GM13977 (cell line): ENCODE results near the gene SLIT2.

Experiments
- DNase-seq: peaks from one replicate; pipeline ENCODE4 v3.0.0; 2012; ENCODE audit warnings: low spot score
- CTCF ChIP-seq: IDR thresholded peaks from 2 replicates; pipeline ENCODE4 v1.5.1; 2012; ENCODE audit warnings: mild to moderate bottlenecking, control low read depth; ENCODE audit not compliant: insufficient read depth; ENCODE audit errors: extremely low read depth, missing control alignments
- in situ Hi-C: fragments of 300-500 bp; cut with MboI; formaldehyde crosslinking; loops from one replicate; pipeline ENCODE4 v1.12.0; 2022; ENCODE audit warnings: low sequenced_read_pairs, low pct_unique_long_range_greater_than_20kb, mixed read lengths, inconsistent platforms; ENCODE audit not compliant: unreplicated experiment

The SLIT2 gene

DNA sequence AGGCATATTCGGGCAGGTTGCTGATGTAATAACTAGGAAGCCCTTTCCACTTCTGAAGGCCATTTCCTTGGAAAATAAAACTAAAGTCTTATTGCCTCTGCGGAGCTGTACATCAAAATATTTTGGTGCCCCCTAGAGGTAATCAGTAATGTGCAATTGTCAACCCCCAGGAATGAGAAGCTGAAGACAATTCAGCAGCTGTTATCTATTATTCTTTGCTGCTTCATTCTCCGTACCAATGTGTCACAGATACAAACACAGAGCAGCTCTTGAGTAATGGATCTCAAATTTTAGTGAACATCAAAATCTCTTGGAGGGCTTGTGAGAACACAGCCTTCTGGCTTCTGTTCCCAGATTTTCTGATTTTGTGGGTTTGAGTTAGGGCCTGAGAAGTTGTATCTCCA, 3.5 kb upstream of the SLIT2 start:
- in situ Hi-C loops = no loop called here
- TF ChIP-seq CTCF = peak; percentile 60
- DNase-seq = peak; percentile 20

DNA sequence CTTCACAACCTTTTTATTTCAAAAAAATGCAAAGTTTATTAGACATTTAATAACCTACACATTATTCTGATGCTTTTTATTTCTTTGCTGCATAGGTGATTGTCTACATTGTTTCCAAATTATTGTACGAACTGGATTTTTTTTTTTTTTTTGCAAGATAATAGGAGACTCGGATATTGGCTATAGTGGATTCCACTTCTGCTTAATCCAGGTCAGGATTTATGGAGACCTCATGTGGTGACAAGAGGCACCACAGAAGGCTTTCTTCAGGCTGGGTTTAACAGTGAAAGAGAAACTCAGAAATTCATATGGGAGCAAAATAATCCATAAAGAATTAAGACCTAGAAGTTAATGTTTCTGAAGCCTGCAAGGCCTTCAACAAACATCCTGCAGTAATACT, 2.4 kb upstream of the SLIT2 start:
- no peak for TF ChIP-seq CTCF
- in situ Hi-C loops = no loop called here
- no peak for DNase-seq

- peak; percentile 11 for DNase-seq
These were observed 492 bp upstream of the SLIT2 start for GRCh38 chr4:20251031-20251795.

DNA sequence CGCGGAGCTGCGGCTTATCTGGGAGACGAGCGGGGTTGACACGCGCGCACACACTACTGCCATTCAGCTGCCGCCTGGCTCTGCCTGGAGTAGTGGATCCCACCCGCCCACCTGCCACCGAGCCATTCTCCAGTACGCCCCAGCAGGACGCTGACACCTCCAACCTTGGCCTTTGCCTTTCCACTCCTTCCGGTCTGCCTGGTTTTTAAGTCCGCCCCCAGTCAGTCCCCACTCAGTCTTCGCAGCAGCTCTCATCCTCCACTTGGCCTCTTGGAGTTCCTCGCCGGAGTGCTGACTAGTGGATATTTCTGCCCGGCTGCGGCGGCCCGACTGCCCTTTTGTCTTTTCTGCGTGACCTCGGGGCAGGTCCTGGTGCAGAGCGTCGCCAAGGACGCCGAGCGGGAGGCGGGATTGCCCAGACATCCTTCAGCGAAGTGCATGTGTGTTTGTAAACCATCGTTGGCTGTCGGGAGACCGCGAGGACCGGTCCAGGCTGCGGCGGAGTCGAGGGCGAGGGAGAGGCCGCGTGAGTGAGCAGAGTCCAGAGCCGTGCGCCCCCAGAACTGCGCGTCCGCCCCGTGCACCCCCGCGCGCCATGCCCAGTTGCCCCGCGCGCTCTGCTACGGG, 1.1 kb downstream of the SLIT2 start:
- TF ChIP-seq CTCF = no peak
- peak; percentile 34 for DNase-seq
- in situ Hi-C loops = no loop called here

More at GRCh38 chr4:20251031-20251795, 492 bp upstream of the SLIT2 start:
- TF ChIP-seq CTCF = no peak
- in situ Hi-C loops = no loop called here

GRCh38 chr4:20253283-20253734, 1.6 kb downstream of the SLIT2 start:
- DNase-seq = peak; percentile 22
- TF ChIP-seq CTCF = no peak
- in situ Hi-C loops = no loop called here

DNA sequence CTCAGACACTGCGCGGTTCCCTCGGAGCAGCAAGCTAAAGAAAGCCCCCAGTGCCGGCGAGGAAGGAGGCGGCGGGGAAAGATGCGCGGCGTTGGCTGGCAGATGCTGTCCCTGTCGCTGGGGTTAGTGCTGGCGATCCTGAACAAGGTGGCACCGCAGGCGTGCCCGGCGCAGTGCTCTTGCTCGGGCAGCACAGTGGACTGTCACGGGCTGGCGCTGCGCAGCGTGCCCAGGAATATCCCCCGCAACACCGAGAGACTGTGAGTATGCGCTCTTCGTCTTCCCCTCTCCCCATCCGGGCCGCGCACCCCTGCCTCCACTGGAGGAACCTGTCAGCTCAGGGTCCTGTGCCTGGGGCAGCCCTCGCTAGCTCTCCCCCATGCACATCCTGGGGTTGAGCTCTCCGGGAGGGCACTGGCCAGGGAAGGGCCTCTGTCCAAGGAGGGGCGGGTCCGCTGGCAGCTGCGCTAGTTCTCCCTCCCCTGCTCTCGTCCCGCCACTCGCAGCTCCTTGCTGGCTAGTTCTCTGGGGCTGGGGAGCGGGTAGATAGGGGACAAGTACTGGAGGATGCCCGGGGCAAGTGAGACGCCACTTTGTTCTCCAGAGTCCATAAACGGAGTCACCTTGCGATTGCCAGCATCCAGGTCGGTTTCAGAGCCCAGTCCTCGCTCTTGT, 2.2 kb downstream of the SLIT2 start:
- in situ Hi-C loops = no loop called here
- no peak for TF ChIP-seq CTCF
- peak; percentile 31 for DNase-seq
